ENCODE measurements around the gene HOXD11.
A peak's percentile ranks its signal among the peaks of the same experiment; 100 is the strongest.

Gene HOXD11

GRCh38 chr2:176147210-176147799 lies 40.2 kb downstream of the HOXD11 start:
- FAIRE-seq: no peak
- DNase-seq (ENCODE audit: low spot score): no peak

- no peak for DNase-seq (ENCODE audit: low spot score)
- no peak for FAIRE-seq
Measured at GRCh38 chr2:176147800-176148496, 40.9 kb downstream of the HOXD11 start.

- no peak for FAIRE-seq
- no peak for DNase-seq (ENCODE audit: low spot score)
Measured at GRCh38 chr2:176148751-176149421, 41.8 kb downstream of the HOXD11 start.

DNA sequence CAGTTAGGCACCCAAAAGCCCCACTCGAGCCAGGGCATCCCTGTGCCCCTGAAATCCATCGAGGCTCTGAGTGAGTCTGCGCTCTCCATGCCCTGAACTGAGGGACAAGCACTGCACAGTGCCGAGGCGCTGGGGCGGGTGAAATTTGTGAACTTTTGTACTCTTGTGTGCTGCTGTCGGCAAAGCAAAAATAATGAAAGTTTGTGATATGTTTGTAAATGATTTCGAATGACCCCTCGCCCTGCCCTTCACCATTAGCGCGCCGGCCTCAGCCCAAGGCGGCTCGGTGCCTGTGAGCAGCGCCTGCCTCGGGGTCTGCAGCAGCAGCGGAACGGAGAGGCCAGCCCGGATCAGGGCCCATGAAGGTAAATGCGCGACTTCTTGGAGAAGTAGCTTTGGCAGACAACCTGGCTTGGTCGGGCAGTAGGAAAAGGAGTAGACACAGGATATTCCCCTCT lies 42.4 kb downstream of the HOXD11 start:
- FAIRE-seq (no peak), DNase-seq (ENCODE audit: low spot score) (no peak)

- FAIRE-seq (no peak), DNase-seq (ENCODE audit: low spot score) (no peak)
Measured at GRCh38 chr2:176149939-176150583, 43.0 kb downstream of the HOXD11 start.

- FAIRE-seq (no peak), DNase-seq (ENCODE audit: low spot score) (no peak)
Measured at GRCh38 chr2:176150584-176151441, 43.7 kb downstream of the HOXD11 start.

GRCh38 chr2:176151442-176152287 lies 44.6 kb downstream of the HOXD11 start, which contains the start of gene HOXD4:
Gene HOXD4, plus strand, starts transcription at chr2:176151550. Its CDS starts 84 bp downstream, at chr2:176151634.
- FAIRE-seq: peak; percentile 45

GRCh38 chr2:176152350-176153181 lies 45.5 kb downstream of the HOXD11 start:
- DNase-seq (ENCODE audit: low spot score) (peak; percentile 21), FAIRE-seq (no peak)

More at GRCh38 chr2:176151442-176152287, 44.6 kb downstream of the HOXD11 start, which contains the start of gene HOXD4:
- no peak for DNase-seq (ENCODE audit: low spot score)

DNA sequence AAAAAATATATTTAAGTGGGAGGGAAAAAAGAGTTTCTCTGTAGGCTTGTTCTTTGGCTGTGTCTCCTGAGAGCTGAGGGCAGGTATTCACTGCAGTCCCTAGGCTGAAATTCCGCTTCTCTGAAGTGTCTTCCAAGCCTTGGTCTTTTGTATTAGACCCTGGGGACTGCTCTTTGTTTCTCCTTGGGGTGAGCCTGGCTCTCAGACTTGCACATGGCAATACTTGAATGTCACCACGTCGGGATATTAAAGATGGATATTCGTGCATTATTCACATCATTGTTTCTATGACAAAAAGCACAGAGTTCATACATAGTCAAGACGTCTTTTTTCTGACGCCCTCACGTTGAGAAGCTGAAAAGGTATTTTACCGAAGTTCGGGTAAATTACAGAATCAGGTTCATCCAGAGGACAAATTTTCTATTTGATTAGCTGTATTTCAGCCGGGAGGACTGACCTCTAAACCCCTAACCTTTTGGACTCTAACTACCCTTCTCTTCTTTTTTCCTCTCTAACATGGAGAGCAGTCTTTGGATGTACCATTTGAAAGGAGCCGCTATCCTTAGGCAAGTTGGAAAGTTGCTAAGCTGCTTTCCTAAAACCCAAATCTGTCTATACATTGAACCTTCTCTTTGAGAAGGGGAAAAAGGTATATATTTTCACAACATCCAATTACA lies 47.6 kb downstream of the HOXD11 start:
- no peak for DNase-seq (ENCODE audit: low spot score)

DNA sequence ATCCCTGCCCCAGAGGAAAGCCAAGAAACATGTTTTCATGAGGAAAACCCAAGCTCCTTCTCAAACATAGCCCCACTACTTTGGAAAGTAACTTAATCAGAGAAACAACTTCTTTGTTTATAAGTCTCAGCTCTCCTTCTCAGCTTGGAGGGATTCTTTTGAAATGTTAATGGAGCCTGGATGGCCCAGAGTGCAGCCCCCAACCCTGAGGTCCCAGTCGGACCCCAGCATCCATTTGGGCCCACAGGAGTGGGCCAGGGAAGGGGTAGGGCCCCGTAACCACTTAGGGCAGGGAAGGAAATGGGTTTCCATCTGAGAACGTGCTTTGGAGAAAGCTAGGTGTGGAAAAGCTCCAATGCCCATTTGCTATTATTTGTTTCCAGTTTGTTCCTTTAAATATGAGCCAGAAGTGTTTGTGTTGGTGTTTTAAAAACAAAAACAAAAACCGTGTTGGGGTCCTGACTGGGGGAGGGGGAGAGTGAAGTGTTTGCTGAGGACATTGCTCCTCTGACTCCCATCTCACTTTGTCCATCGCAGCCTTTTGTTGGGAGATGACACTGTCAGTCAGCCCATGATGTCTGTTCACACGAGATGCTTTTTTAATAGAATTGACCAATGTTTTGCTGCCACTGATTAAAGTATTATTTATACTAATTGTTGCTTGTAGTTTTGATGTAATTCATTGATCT lies 48.4 kb downstream of the HOXD11 start:
- FAIRE-seq (no peak), DNase-seq (ENCODE audit: low spot score) (no peak)

More for the DNA sequence above, 47.6 kb downstream of the HOXD11 start:
- FAIRE-seq: no peak

GRCh38 chr2:176156301-176156806 lies 49.3 kb downstream of the HOXD11 start:
- DNase-seq (ENCODE audit: low spot score) (no peak), FAIRE-seq (no peak)

- FAIRE-seq (no peak), DNase-seq (ENCODE audit: low spot score) (no peak)
Measured at GRCh38 chr2:176156807-176157498, 49.9 kb downstream of the HOXD11 start, which contains the start of gene HOXD3. Gene HOXD3, plus strand, starts transcription at chr2:176157307. Its CDS starts 11,808 bp downstream, at chr2:176169115.

DNA sequence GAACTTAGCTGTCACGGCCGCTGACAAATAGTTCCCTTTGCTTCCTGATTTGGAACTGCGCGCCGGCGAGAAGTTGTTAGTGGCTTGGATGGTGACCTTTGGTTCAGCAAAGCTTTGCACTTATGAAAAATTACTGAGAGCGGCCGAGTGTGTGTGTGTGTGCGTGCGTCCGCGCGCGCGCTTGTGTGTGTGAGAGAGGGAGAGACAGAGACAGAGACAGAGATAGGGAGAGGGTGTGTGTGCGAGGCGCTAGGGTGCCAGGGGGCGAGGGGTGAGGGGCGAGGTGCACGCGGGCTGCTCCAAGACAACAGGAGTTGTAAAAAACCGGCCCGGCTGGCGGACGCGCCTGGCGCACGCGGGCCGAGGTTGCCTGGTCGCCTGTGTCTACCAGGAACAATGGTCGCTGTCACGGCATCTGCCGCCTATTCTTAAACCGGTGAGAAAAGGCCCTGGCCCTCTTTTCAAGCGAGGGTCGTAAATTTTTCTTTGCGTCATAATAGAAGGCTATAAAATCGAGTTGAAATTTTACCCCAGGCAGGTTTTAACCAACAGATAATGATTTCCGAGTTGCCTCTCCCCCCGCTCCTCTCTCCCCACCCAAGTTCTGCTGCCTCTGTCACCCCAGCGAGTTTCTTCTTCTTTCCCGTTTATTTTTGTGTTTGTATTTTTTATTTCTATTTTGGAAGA lies 50.6 kb downstream of the HOXD11 start:
- DNase-seq (ENCODE audit: low spot score): no peak
- no peak for FAIRE-seq

- FAIRE-seq (no peak), DNase-seq (ENCODE audit: low spot score) (no peak)
Measured at GRCh38 chr2:176158186-176158591, 51.1 kb downstream of the HOXD11 start.

- DNase-seq (ENCODE audit: low spot score) (no peak), FAIRE-seq (no peak)
Measured at GRCh38 chr2:176158855-176159662, 52.0 kb downstream of the HOXD11 start.
